Measurements from ENCODE around the gene EFCAB5. TPM values are rescaled to one million over a fixed set of nuclear protein-coding genes. Genes with fewer than 3 reads are reported as not detected.

EFCAB5 gene
- total and polyA plus RNA-seq, 8 donors: 0.09 to 0.54 (median 0.38) TPM; not detected in 1

Small RNAs within 50 kb of the gene (microRNA-seq; reads per million reads assigned to microRNA genes)
- 0 reads per million in 2 donors for gene MIR423

Other genes with a start within 250 kb of the EFCAB5 start
- 10 to 100 TPM in 4 of 6 donors, 1 to 10 TPM in 2; 8.4 to 19.1 (median 10.3) TPM for gene SSH2, start 11.4 kb upstream of the EFCAB5 start, total RNA-seq
- gene SSH2, start 11.4 kb upstream of the EFCAB5 start, polyA plus RNA-seq: 10 to 100 TPM in 1 of 2 donors, 1 to 10 TPM in 1; 10.0 to 11.1 TPM
- gene NSRP1, start 175.2 kb downstream of the EFCAB5 start, total RNA-seq: 10 to 100 TPM; 13.8 to 18.2 (median 15.0) TPM
- 10 to 100 TPM; 15.4 to 24.2 TPM for gene NSRP1, start 175.2 kb downstream of the EFCAB5 start, polyA plus RNA-seq

Measured in pancreas (tissue), 8 donors.